Panc1 (cell line): Measurements from ENCODE around the gene DPH5. TPM values are rescaled to one million over a fixed set of nuclear protein-coding genes. Genes with fewer than 3 reads are reported as not detected.

ENCODE experiments used
- ATAC-seq: fragments of 200-7000 bp; cut with Tn5 transposase; 2 replicates; pipeline ENCODE4 v1.9.1; 2020; ENCODE audit warnings: mild to moderate bottlenecking, moderate library complexity
- BruUV-seq: library from RNA; stranded (reverse); fragments of 400-500 nt; replicated peaks from 2 replicates; lab custom pipeline; 2021; lab: Mats Ljungman, UMichigan
- CTCF ChIA-PET: fragments of 300-600 bp; sonication (Branson Sonifier 250); formaldehyde crosslinking; loops from one replicate; lab custom pipeline; 2022; ENCODE audit warnings: antibody characterized with exemption; lab: Charles Lee
- POLR2A ChIA-PET: fragments of 300-600 bp; sonication (Branson Sonifier 250); formaldehyde crosslinking; loops from one replicate; lab custom pipeline; 2022; ENCODE audit warnings: antibody characterized with exemption; lab: Charles Lee
- DNase-seq: peaks from one replicate; pipeline ENCODE4 v3.0.0-alpha.2; 2010; ENCODE audit warnings: low read depth, low spot score
- H3K27ac ChIP-seq: 2 replicates; pipeline ENCODE4 v1.5.1; 2011; ENCODE audit warnings: mild to moderate bottlenecking, low read length, inconsistent platforms
- H3K27me3 ChIP-seq: fragments of 200-500 bp; sonication (Bioruptor generic); 2 replicates; pipeline ENCODE4 v1.6.0; 2014; ENCODE audit warnings: low read length, inconsistent platforms; ENCODE audit not compliant: control insufficient read depth, insufficient read depth
- H3K36me3 ChIP-seq: fragments of 200-500 bp; sonication (Bioruptor generic); 2 replicates; pipeline ENCODE4 v1.5.1; 2014; ENCODE audit warnings: inconsistent platforms, mild to moderate bottlenecking, low read length, moderate library complexity; ENCODE audit not compliant: control insufficient read depth, insufficient read depth
- H3K4me1 ChIP-seq: 2 replicates; pipeline ENCODE4 v1.5.1; 2011; ENCODE audit warnings: inconsistent platforms, mild to moderate bottlenecking, low read length, moderate library complexity; ENCODE audit not compliant: control insufficient read depth, insufficient read depth
- H3K4me3 ChIP-seq, 2 experiments: 2 replicates each; pipeline ENCODE4 v1.5.1; 2011 to 2012; ENCODE audit warnings: low read depth in 2 of 2, low read length in 2 of 2, mild to moderate bottlenecking in 2 of 2, inconsistent platforms in 1 of 2, moderate library complexity in 1 of 2
- H3K9me3 ChIP-seq: fragments of 200-500 bp; sonication (Bioruptor generic); 2 replicates; pipeline ENCODE4 v1.5.1; 2014; ENCODE audit warnings: low read depth, mild to moderate bottlenecking, inconsistent platforms, low read length, moderate library complexity; ENCODE audit not compliant: control insufficient read depth, insufficient read depth
- CTCF ChIP-seq: fragments of 450-650 bp; IDR thresholded peaks from 2 replicates; pipeline ENCODE4 v1.5.1; 2017; ENCODE audit warnings: mild to moderate bottlenecking
- POLR2AphosphoS5 ChIP-seq: IDR thresholded peaks from 2 replicates; pipeline ENCODE4 v1.6.1; 2012; ENCODE audit warnings: mild to moderate bottlenecking, low read depth, low read length, moderate library complexity
- SIN3A ChIP-seq: IDR thresholded peaks from 2 replicates; pipeline ENCODE4 v1.6.1; 2012; ENCODE audit warnings: low read depth, mild to moderate bottlenecking, low read length, moderate library complexity, borderline replicate concordance; ENCODE audit not compliant: insufficient read depth
- TCF7L2 ChIP-seq: IDR thresholded peaks from 2 replicates; pipeline ENCODE4 v1.6.1; 2011; ENCODE audit warnings: mild to moderate bottlenecking, low read depth, low read length, inconsistent platforms
- in situ Hi-C: cut with HindIII; loops from 2 replicates; pipeline ENCODE4 v1.10.0; 2016; ENCODE audit warnings: low sequenced_read_pairs, low pct_unique_long_range_greater_than_20kb
- intact Hi-C: fragments of 100-400 bp; cut with micrococcal nuclease; formaldehyde crosslinking; loops from one replicate; pipeline ENCODE4 v1.10.0; 2022; ENCODE audit not compliant: unreplicated experiment
- total RNA-seq: library from RNA; stranded (reverse); gene quantifications from one replicate; pipeline ENCODE4 v1.2.1, GENCODE V29; 2021; ENCODE audit not compliant: unreplicated experiment
- TF ChIP-seq, protein P1 (sequence below), 2 experiments: IDR thresholded peaks; 2 replicates each; pipeline ENCODE4 v1.6.1; 2011 to 2012; ENCODE audit warnings: low read depth in 2 of 2, control low read depth in 1 of 2, low read length in 1 of 2, mild to moderate bottlenecking in 1 of 2, moderate library complexity in 1 of 2; ENCODE audit not compliant: insufficient read depth in 1 of 2

The DPH5 gene
- total RNA-seq, 1 experiment from 2014 or later = 22.6 TPM

GRCh38 chr1:101044749-101045148, 19.2 kb upstream of the DPH5 start:
- no peak for ATAC-seq
- H3K27me3 ChIP-seq = no peaks in the 10 kb centered on the region
- H3K27ac ChIP-seq = no peak overlapping the region
- no peaks in the 10 kb centered on the region; the same call in 1 of the 2 replicates for H3K9me3 ChIP-seq
- BruUV-seq = no TSS peak
- DNase-seq = no peak
- H3K4me1 ChIP-seq = no peaks in the 10 kb centered on the region
- no peak overlapping the region for H3K4me3 ChIP-seq
- ChIA-PET CTCF (no interaction called here), POLR2A (no interaction called here)
- in situ Hi-C loops = no loop called here
- no peaks in the 10 kb centered on the region for H3K36me3 ChIP-seq
- intact Hi-C loops = no loop called here
- TF ChIP-seq, protein P1, sequence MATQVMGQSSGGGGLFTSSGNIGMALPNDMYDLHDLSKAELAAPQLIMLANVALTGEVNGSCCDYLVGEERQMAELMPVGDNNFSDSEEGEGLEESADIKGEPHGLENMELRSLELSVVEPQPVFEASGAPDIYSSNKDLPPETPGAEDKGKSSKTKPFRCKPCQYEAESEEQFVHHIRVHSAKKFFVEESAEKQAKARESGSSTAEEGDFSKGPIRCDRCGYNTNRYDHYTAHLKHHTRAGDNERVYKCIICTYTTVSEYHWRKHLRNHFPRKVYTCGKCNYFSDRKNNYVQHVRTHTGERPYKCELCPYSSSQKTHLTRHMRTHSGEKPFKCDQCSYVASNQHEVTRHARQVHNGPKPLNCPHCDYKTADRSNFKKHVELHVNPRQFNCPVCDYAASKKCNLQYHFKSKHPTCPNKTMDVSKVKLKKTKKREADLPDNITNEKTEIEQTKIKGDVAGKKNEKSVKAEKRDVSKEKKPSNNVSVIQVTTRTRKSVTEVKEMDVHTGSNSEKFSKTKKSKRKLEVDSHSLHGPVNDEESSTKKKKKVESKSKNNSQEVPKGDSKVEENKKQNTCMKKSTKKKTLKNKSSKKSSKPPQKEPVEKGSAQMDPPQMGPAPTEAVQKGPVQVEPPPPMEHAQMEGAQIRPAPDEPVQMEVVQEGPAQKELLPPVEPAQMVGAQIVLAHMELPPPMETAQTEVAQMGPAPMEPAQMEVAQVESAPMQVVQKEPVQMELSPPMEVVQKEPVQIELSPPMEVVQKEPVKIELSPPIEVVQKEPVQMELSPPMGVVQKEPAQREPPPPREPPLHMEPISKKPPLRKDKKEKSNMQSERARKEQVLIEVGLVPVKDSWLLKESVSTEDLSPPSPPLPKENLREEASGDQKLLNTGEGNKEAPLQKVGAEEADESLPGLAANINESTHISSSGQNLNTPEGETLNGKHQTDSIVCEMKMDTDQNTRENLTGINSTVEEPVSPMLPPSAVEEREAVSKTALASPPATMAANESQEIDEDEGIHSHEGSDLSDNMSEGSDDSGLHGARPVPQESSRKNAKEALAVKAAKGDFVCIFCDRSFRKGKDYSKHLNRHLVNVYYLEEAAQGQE (IDR thresholded peaks at IDR 0.05; ENCODE audit: insufficient read depth in 1 of 2, low read depth in 2 of 2, low read length in 1 of 2) = no peak
- TF ChIP-seq TCF7L2 (no peak), CTCF (no peak), SIN3A (no peak), POLR2AphosphoS5 (no peak)

- no peaks in the 10 kb centered on the region; the same call in 1 of the 2 replicates for H3K9me3 ChIP-seq
- TF ChIP-seq SIN3A (no peak), POLR2AphosphoS5 (no peak), CTCF (no peak), TCF7L2 (no peak)
- TF ChIP-seq, protein P1 (IDR thresholded peaks at IDR 0.05; ENCODE audit: insufficient read depth in 1 of 2, low read depth in 2 of 2, low read length in 1 of 2) = no peak
- DNase-seq = no peak
- no peaks in the 10 kb centered on the region for H3K4me1 ChIP-seq
- H3K27me3 ChIP-seq = no peaks in the 10 kb centered on the region
- in situ Hi-C loops = no loop called here
- no peak for ATAC-seq
- ChIA-PET POLR2A (no interaction called here), CTCF (no interaction called here)
- H3K27ac ChIP-seq = no peak overlapping the region
- no peak overlapping the region for H3K4me3 ChIP-seq
- intact Hi-C loops = no loop called here
- no peaks in the 10 kb centered on the region for H3K36me3 ChIP-seq
- no TSS peak for BruUV-seq
Observed at GRCh38 chr1:101044259-101044658, 18.7 kb upstream of the DPH5 start.
